ENCODE data around the gene SH3YL1.
"Not testable (repeated sequence)": the region's sequence is repeated elsewhere in the genome, so short reads cannot be mapped to it uniquely, and the experiment has no call there.

SH3YL1 gene

DNA sequence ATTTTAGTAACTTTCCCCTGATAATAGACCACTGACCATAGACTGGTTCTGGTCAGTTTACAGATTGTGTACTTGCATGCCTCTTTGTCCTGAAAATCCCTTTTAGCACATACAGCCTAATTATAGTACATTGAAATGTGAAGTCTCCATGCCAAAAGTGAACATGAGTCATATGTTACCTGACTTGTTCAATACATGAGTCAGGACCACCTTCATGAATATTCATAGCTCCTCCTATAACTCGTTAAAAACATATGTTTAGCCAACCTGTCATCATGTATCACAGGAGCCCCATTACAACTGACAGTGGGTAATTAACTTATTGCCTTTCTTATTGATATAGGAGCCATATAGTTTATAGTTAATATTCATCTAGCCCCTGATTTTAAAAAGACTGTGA, 78.6 kb downstream of the SH3YL1 start:
- in situ Hi-C loops (cut with MboI; ENCODE audit: low sequenced_read_pairs), result no loop called here

DNA sequence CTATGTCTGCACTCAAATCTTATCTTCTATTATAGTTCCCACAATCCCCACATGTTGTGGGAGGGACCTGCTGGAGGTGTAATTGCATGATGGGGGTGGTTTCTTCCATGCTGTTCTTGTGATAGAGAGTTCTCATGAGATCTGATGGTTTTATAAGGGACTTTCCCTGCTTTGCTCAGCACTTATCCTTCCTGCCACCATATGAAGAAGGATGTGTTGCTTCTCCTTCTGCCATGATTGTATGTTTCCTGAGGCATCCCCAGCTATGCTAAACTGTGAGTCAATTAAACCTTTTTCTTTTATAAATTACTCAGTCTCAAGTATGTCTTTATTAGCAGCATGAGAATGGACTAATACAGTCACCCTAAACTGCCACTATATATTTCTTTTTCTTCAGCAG, 79.1 kb downstream of the SH3YL1 start:
- in situ Hi-C loops (cut with MboI; ENCODE audit: low sequenced_read_pairs), result no loop called here

- in situ Hi-C loops (cut with MboI; ENCODE audit: low sequenced_read_pairs), result no loop called here
Observed at GRCh38 chr2:182509-183122, 81.2 kb downstream of the SH3YL1 start.

DNA sequence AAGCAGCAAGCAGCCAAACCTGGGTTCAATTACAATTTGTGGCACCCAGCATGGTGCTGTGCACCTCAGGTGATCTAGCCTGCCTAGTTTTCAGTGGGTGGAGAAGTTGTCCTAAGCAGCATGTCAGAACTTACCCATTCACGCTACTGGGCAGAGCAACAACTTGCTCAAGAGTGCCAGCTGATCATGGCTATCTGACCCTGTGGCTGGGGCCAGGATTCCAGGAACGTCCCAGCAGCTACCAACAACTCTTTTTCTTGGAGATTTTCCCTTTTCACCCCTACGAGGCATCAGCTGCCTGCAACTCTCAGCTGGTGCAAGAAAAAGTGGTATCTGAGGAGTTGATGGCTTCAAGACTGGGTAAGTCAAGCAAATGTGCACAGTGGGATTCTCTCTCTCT, 83.5 kb downstream of the SH3YL1 start:
- in situ Hi-C loops (cut with MboI; ENCODE audit: low sequenced_read_pairs), result no loop called here

GRCh38 chr2:179886-180285, 83.9 kb downstream of the SH3YL1 start:
- in situ Hi-C loops (cut with MboI; ENCODE audit: low sequenced_read_pairs), result no loop called here

GRCh38 chr2:177733-178132, 86.1 kb downstream of the SH3YL1 start:
- in situ Hi-C loops (cut with MboI; ENCODE audit: low sequenced_read_pairs), result no loop called here

- in situ Hi-C loops (cut with MboI; ENCODE audit: low sequenced_read_pairs), result no loop called here
Observed at GRCh38 chr2:176917-177316, 86.9 kb downstream of the SH3YL1 start.

- in situ Hi-C loops (cut with MboI; ENCODE audit: low sequenced_read_pairs), result no loop called here
Observed at GRCh38 chr2:175880-176820, 87.7 kb downstream of the SH3YL1 start.

DNA sequence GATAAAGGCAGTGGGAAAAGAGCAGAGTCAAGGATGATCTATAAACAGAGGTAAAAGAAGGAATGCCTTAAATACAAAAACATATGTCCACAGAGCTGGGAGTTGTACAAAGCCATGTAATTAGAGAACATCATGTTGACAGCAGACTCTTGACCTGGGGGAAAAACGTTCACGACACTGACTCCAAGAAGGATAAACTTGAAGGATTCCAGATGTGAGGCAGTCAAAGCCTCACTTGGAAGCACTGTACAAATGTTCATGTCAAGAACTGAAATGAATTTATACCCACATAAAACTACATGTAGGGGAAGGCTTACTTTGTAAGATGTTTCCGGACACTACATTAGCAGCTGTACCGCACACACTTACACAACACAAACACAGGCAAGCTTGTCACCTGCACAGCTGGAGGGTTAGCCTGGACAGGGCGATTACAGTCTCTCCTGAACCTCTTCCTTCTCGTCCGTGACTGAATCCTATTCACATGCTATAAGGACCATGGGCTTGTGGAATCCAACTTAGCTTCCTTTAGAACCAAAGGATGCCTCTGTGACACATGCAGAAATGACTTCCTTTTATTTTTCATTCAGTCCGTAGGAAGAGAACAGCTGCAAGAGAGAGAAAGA, 88.6 kb downstream of the SH3YL1 start:
- in situ Hi-C loops (cut with MboI; ENCODE audit: low sequenced_read_pairs), result no loop called here

DNA sequence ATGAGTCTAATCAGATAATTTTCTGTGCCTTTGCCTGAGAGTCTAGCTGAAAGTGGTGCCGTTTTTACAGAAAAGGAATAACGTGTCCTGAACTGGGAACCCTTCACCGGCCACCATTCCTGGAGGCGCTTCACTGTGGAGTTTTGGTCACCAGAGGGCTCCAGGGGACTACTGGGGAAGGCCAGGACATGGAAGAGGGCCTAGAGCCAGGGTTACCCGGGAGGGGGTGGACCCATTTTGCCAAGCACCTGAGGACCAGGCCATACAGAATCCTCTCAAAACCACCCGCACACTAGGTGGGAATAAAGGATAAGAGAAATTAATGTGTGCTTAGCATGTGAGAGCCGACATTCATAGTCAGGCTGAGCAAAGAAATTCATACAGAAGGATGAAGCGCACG, 91.7 kb downstream of the SH3YL1 start:
- in situ Hi-C loops (cut with MboI; ENCODE audit: low sequenced_read_pairs), result not testable (repeated sequence)

DNA sequence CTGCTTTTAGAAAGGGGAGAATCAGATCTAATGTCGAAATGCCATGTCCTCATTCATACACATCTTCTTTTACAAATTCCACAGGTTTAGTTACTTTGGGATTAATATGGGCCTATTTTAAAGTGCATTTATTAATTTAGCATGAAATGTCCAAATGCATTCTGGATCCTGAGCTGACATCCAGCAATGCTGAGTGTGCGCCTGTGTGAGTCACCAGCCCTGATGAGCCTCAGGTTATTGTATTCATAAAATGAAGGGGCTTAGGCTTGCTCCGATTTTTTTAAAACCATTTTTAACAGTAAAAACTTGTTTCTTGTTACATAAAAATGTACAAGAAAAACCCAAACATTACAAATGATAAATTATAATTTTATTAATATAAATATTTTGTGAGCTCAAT, 94.1 kb downstream of the SH3YL1 start:
- in situ Hi-C loops (cut with MboI; ENCODE audit: low sequenced_read_pairs), result no loop called here

Data from HL-60/S4 (cell line).